Memory B cell (primary cell): ENCODE data around the gene TXNIP.

ENCODE experiments used
- ATAC-seq: fragments of 150-1000 bp; cut with Tn5 transposase; 2 replicates; pipeline ENCODE4 v1.10.0; 2021; ENCODE audit warnings: low read depth, mild to moderate bottlenecking, moderate library complexity
- DNase-seq, 2 donors: peaks; one replicate each; pipeline ENCODE4 v3.0.0; 2022; ENCODE audit warnings: low spot score in 2 of 2
- H3K27ac Mint-ChIP-seq: one replicate; pipeline ENCODE4 v1.8.0; 2022; ENCODE audit warnings: mild to moderate bottlenecking, moderate library complexity, mixed read lengths
- H3K27me3 Mint-ChIP-seq: one replicate; pipeline ENCODE4 v1.8.0; 2022; ENCODE audit warnings: mixed read lengths
- H3K36me3 Mint-ChIP-seq: one replicate; pipeline ENCODE4 v1.8.0; 2022; ENCODE audit warnings: mild to moderate bottlenecking, mixed read lengths
- H3K4me1 Mint-ChIP-seq: one replicate; pipeline ENCODE4 v1.8.0; 2022; ENCODE audit warnings: mixed read lengths
- H3K4me3 Mint-ChIP-seq: one replicate; pipeline ENCODE4 v1.8.0; 2022; ENCODE audit warnings: mild to moderate bottlenecking, moderate library complexity, mixed read lengths
- H3K9me3 Mint-ChIP-seq: one replicate; pipeline ENCODE4 v1.8.0; 2022; ENCODE audit warnings: mixed read lengths

Gene TXNIP

DNA sequence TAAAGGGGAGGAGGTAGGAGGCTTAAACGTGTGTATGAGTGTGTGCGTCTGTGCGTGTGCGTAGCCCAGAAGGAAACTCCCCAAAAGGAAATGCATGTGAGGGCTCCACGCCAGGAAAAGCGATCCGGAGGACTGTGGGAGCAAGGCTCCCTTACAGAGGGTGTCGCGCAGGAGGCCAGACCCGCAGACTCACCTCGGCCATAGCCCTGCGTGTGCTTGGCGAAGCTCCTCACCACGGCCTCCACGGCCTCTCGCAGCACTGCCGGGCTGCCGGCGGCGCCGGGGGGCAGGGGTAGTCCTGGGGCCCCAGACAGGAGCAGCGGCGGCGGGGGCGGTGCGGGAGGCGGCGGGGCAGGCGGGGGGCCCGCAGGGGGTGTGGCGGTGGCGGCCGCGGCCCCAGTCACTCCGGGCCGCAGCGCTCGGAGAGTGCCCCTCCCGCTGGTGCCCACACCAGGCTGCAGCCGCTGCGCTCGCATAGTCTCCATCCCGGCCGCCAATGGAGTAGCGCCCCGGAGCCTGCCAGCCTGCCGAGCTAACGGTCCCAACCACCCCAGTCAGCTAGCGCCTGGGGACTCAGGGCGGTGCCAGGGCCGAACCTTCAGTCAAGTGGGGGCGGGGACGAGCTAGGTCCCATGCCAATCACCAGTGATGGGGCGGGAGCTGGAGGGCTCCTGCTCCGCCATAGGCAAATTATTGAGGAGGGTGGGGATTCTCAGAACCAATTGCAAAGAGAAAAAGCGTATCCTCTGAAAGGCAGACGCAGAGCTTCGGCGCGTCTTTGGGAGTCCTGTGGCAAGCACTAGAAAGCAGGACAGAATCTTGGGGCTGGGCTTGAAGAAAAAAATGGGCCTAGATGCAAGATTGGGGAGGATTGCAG lies 38.7 kb downstream of the TXNIP start, which contains the start of gene LIX1L:
LIX1L (minus strand) TSS at position 575 of the 877 bp plus-strand sequence; CDS start at position 485, 90 bp downstream.
- DNase-seq (peak; percentile 83 to 92), ATAC-seq (peak; percentile 88)
- peak within 1 kb of the TSS; percentile 90 for H3K27ac Mint-ChIP-seq
- H3K4me3 Mint-ChIP-seq, result peak within 1 kb of the TSS; percentile 93
- no peaks in the 10 kb centered on the region for H3K27me3 Mint-ChIP-seq
- peaks cover 4% of the 10 kb centered on the region for H3K36me3 Mint-ChIP-seq
- H3K4me1 Mint-ChIP-seq, result peaks cover 57% of the 10 kb centered on the region
- H3K9me3 Mint-ChIP-seq, result no peaks in the 10 kb centered on the region

DNA sequence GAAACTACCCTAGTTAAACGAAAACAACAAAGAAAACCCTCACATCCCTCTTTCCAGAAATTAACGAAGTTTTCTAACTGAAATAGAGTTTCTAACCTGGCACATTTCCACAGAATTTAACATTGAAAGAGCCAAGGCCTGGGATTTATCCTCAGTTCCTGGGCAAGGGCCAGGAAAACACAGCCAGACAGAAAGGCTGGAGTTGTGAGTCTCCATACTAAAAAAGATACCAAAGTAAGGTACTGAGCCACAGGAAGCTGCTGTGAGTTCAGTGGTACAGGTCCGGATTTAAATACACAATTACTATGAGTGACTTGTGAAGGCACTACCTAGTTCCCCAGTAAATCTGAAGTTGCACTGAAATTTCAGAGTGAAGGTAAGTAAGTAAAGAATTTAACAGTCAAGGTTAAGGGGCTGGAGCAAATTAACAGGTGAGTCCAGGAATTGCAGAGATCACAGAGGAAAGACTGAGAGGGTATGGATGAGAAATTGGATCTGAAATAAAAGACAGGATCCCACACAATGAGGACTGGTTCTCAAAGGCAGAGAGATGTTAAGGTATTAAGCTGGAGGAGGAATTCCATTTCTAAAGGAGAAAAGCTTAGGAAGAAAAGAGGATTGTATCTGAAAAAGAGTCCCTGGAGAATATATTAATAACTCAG lies 39.5 kb downstream of the TXNIP start:
- ATAC-seq (no peak), DNase-seq (no peak)
- H3K36me3 Mint-ChIP-seq, result peaks cover 4% of the 10 kb centered on the region
- H3K9me3 Mint-ChIP-seq, result no peaks in the 10 kb centered on the region
- H3K4me3 Mint-ChIP-seq, result peak overlapping the region; percentile 93
- H3K27me3 Mint-ChIP-seq, result no peaks in the 10 kb centered on the region
- H3K4me1 Mint-ChIP-seq, result peaks cover 53% of the 10 kb centered on the region
- H3K27ac Mint-ChIP-seq, result peak overlapping the region; percentile 90

DNA sequence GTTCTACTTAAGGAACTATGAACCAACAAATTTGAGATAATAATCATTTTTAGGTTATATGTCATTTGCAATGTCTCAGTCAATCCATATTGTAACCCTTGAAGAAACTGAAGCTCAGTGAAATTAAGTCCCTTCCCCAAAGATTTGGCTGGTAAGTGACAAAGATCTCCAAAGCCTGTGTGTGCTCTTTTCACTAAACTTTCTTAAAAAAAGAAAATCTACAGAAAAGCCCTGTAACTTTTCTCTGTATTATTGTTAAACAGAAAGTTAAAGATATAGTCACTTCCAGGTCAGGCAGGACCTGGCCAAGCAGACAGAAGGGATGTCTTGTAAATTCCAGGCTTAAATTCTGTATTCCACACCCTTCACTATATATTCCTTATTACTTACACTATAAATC lies 40.0 kb downstream of the TXNIP start:
- Mint-ChIP-seq H3K36me3 (peaks cover 8% of the 10 kb centered on the region), H3K4me3 (peak overlapping the region; percentile 93), H3K27me3 (no peaks in the 10 kb centered on the region), H3K9me3 (no peaks in the 10 kb centered on the region), H3K27ac (peak overlapping the region; percentile 90), H3K4me1 (peaks cover 52% of the 10 kb centered on the region)
- no peak for ATAC-seq
- no peak for DNase-seq

DNA sequence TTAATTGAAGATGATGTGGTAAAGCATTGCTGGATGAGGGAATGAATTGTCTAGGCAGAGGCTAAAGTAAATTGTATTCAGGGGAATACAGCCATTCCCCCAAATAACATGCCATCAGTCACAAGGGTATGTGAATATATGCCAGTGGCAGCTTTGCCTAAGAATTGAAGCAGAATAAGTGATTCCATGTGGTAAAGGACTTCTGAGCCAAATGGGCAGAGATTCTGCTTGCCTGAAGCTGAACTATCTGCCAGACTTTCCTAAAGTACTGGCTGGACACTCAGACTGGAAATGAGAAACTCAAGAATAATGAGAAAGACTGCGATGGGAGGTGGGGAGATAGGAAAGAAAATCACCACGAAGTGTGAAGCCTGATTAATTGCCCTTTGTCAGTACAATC lies 40.9 kb downstream of the TXNIP start:
- DNase-seq (no peak), ATAC-seq (no peak)
- Mint-ChIP-seq H3K4me1 (peaks cover 52% of the 10 kb centered on the region), H3K36me3 (peaks cover 8% of the 10 kb centered on the region), H3K4me3 (no peak overlapping the region), H3K27ac (no peak overlapping the region), H3K9me3 (no peaks in the 10 kb centered on the region), H3K27me3 (no peaks in the 10 kb centered on the region)

DNA sequence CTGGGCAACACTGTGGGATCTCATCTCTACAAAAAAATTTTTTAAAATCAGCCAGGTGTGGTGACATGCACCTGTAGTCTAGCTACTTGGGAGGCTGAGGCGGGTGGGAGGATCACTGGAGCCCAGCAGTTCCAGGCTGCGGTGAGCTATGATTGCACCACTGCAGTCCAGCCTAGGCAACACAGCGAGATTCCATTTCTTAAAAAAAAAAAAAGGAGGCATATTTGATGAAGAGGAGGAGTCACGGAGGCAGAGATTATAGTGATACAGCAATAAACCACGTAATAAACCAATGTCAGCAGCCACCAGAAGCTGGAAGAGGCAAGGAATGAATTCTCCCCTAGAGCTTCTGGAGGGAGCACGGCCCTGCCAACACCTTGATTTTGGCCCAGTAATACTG lies 42.5 kb downstream of the TXNIP start:
- peaks cover 49% of the 10 kb centered on the region for H3K4me1 Mint-ChIP-seq
- H3K27me3 Mint-ChIP-seq, result no peaks in the 10 kb centered on the region
- DNase-seq (no peak), ATAC-seq (no peak)
- H3K4me3 Mint-ChIP-seq, result no peak overlapping the region
- no peak overlapping the region for H3K27ac Mint-ChIP-seq
- peaks cover 15% of the 10 kb centered on the region for H3K36me3 Mint-ChIP-seq
- H3K9me3 Mint-ChIP-seq, result no peaks in the 10 kb centered on the region

DNA sequence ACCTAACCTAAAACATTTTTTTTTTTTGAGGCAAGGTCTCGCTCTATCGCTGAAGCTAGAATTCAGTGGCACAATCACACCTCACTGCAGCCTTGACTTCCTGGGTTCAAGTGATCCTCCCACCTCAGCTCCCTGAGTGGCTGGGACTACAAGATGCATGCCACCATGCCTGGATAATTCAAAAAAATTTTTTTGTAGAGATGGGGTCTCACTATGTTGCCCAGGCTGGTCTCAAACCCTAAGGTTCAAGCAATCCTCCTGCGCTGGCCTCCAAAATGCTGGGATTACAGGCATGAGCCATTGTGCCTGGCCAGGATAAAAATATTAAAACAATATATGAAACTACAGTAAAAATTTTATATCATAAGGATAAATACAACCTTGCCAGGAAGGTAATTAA lies 43.5 kb downstream of the TXNIP start:
- Mint-ChIP-seq H3K36me3 (peaks cover 17% of the 10 kb centered on the region), H3K27ac (no peak overlapping the region), H3K4me1 (peaks cover 42% of the 10 kb centered on the region), H3K9me3 (no peaks in the 10 kb centered on the region), H3K4me3 (no peak overlapping the region), H3K27me3 (no peaks in the 10 kb centered on the region)
- DNase-seq, result no peak
- no peak for ATAC-seq

DNA sequence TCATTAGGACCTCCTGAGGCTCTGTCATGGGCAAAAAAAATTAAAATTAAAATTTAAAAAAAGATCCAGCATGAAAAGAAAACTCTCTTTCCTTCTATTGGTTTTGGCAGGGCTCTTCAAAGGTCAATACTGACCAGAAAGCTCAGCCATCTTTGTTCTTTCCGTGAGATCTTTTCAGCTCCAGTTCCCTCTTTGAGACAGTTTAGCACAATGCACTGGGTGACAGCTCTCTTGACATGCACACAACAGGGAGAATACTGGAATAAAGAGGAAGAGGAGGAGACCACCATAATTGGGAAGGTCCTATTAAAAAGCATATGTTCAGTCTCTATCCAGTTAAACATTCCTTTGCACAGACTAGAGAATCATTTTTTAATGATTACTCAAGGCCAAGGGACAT lies 44.9 kb downstream of the TXNIP start:
- no peak overlapping the region for H3K4me3 Mint-ChIP-seq
- ATAC-seq, result no peak
- no peak overlapping the region for H3K27ac Mint-ChIP-seq
- peaks cover 34% of the 10 kb centered on the region for H3K4me1 Mint-ChIP-seq
- peaks cover 20% of the 10 kb centered on the region for H3K36me3 Mint-ChIP-seq
- no peaks in the 10 kb centered on the region for H3K27me3 Mint-ChIP-seq
- DNase-seq, result no peak
- H3K9me3 Mint-ChIP-seq, result no peaks in the 10 kb centered on the region

DNA sequence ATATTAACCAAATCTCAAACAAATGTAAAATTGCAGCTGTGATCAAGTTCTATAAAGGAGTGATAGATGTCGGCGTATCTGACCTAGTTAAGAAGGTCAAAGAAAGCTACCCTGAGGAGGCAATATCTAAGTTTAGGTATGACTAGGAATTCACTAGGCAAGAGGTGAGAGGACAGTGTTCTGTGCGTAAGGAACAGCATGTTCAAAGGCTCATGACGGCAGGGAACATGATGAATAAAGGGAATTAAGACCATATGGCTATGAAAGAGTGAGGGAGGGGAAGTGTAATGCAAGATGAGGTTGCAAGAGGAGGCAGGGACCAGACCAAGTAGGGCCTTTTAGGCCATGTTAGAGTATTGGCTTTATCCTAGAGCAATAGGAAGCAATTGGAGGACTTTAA lies 47.2 kb downstream of the TXNIP start:
- Mint-ChIP-seq H3K4me1 (peaks cover 17% of the 10 kb centered on the region), H3K9me3 (no peaks in the 10 kb centered on the region), H3K4me3 (no peak overlapping the region), H3K27me3 (no peaks in the 10 kb centered on the region), H3K36me3 (peaks cover 21% of the 10 kb centered on the region), H3K27ac (peak overlapping the region; percentile 43)
- DNase-seq (no peak), ATAC-seq (no peak)

DNA sequence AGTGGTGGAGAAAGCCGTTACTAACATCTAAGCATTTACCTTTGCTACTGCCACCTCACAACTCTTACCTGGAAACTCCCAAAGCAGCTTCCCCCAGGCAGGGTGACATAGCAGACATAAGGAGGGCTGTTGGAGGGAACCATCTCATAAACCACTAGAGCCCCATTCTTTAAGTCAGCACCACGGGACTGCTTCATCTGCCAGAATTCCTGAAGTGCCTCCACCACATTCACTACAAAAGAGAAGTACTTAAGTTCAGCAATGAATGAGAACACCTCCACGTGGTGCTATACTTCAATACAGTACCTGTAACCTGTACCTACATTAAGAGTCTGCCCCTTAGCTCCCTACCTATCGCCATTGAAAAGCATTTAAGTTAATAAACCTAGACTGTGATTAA lies 48.8 kb downstream of the TXNIP start:
- H3K36me3 Mint-ChIP-seq, result peaks cover 24% of the 10 kb centered on the region
- H3K27me3 Mint-ChIP-seq, result no peaks in the 10 kb centered on the region
- H3K9me3 Mint-ChIP-seq, result no peaks in the 10 kb centered on the region
- peaks cover 14% of the 10 kb centered on the region for H3K4me1 Mint-ChIP-seq
- no peak overlapping the region for H3K4me3 Mint-ChIP-seq
- ATAC-seq (no peak), DNase-seq (no peak)
- no peak overlapping the region for H3K27ac Mint-ChIP-seq

DNA sequence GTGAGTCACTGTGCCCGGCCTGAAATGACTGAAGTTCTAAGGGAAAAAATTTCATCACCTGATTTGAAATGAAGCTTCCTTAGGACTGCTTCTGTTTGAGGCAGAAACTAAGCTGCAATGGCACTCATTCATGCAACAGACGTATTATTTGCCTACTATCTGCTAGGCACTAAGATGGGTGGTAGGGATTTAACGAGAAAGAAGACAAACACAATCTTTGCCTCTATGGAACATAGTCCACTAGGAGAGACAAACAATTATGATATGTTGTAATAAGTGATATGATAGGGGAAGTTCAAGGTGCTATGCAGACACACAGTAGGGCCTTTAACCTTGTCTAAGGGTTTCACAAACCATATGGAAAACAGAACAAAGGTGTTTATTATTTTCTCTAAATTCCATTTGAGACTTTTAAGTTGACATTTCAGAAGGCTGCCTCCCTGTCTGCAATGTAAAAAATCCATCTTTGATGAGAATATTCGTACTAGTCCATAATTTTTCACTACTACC lies 49.8 kb downstream of the TXNIP start:
- Mint-ChIP-seq H3K9me3 (no peaks in the 10 kb centered on the region), H3K4me3 (no peak overlapping the region), H3K36me3 (peaks cover 25% of the 10 kb centered on the region), H3K27me3 (no peaks in the 10 kb centered on the region), H3K4me1 (peaks cover 11% of the 10 kb centered on the region), H3K27ac (no peak overlapping the region)
- DNase-seq (no peak), ATAC-seq (no peak)

DNA sequence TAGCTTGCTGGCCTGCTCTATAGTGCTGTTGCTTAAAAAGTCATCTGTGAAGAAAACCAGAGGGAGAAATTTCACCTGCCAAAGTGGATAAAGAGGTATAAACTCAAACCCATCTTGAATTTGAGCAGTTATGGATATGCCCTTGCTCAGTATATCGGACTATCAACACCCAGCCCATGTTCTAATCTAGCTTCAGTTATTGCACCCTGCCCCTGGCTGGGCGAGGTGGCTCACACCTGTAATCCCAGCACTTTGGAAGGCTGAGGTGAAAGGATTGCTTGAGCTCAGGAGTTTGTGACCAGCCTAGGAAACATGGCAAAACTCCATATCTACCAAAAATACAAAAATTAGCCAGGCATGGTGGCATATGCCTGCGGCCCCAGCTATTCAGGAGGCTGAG lies 51.8 kb downstream of the TXNIP start:
- Mint-ChIP-seq H3K4me1 (peaks cover 7% of the 10 kb centered on the region), H3K27ac (no peak overlapping the region), H3K36me3 (peaks cover 22% of the 10 kb centered on the region), H3K4me3 (no peak overlapping the region), H3K9me3 (no peaks in the 10 kb centered on the region), H3K27me3 (no peaks in the 10 kb centered on the region)
- no peak for ATAC-seq
- no peak for DNase-seq

DNA sequence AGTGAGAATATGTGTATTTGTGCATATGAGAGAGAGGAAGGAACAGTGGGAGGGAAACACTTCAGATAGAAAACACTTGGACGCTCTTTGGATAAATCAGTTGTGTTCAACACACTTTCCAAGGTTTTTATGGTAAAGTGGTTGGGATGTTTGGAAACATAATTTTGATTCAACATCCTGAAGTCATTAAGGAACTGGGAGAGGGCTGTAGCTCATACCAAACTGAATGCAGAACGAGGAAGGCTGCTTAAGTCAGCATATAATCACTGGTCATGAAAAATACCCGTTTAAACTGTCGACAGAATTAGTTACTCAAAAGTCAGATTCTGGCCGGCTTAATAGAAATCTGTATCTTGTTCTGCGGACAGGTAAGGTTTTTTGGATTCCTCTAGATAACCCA lies 53.5 kb downstream of the TXNIP start:
- no peak for ATAC-seq
- no peaks in the 10 kb centered on the region for H3K27me3 Mint-ChIP-seq
- H3K9me3 Mint-ChIP-seq, result no peaks in the 10 kb centered on the region
- H3K36me3 Mint-ChIP-seq, result peaks cover 16% of the 10 kb centered on the region
- no peak overlapping the region for H3K4me3 Mint-ChIP-seq
- DNase-seq, result no peak
- H3K27ac Mint-ChIP-seq, result no peak overlapping the region
- no peaks in the 10 kb centered on the region for H3K4me1 Mint-ChIP-seq
